IPS-18c (cell line): ENCODE results near the gene ITPRID2.
"Not testable (repeated sequence)": the region's sequence is repeated elsewhere in the genome, so short reads cannot be mapped to it uniquely, and the experiment has no call there.

Experiments
- H3K4me3 ChIP-seq: 2 replicates; pipeline ENCODE4 v1.7.0; 2013; ENCODE audit warnings: low read depth, mild to moderate bottlenecking, low read length, moderate library complexity; ENCODE audit not compliant: insufficient read depth
- H3K9me3 ChIP-seq: one replicate; pipeline ENCODE4 v1.6.1; 2013; ENCODE audit warnings: mild to moderate bottlenecking, low read length, moderate library complexity; ENCODE audit not compliant: control insufficient read depth, insufficient read depth

ITPRID2 gene

DNA sequence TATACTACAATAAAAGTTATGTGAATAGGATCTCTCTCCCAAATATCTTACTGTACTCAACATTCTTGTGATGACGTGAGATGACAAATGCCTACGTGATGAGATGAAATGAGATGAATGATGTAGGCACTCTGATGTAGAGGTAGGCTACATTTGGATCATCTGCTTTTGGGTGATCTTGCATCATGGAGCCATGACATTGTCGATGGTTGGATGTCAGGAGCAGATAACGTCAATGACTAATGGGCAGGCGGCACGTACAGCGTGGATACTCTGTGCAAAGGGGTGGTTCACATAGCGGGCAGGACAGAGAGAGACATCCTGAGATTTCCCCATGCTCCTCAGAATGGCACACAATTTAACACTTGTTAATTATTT, 53.4 kb downstream of the ITPRID2 start:
- Histone ChIP-seq H3K4me3 (no peak overlapping the region), H3K9me3 (peaks cover 2% of the 10 kb centered on the region)

DNA sequence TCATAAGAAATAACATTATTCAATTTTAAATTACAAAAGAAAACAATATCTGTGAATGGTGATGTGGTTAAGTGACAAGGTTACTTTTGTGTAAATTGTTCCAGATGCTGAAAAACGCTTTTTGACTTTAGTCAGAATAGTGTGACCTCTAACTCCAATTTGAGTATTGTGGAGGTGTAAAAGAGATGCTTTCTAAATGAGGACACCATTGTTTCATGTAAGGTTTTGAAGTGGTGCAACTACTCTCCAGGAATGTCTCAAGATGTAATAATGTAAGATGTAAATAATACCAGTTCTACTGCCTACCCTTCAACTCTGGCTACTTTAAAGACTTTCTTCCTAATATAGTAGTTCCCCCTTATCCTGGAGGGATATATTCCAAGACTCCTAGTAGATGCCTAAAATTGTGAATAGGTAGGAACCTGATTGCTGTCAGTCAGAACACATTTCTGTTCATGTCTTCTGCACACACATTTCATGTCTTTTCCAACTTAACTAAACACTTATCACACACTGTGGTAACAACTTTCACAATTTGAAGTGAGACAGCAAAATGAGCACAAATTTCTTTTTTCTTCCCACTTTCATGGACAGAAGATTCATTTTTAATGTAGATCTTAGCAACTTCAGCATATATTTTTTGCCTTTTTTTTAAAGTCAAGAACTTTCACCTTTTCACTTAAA, 55.1 kb downstream of the ITPRID2 start:
- Histone ChIP-seq H3K9me3 (peaks cover 2% of the 10 kb centered on the region), H3K4me3 (no peak overlapping the region)

DNA sequence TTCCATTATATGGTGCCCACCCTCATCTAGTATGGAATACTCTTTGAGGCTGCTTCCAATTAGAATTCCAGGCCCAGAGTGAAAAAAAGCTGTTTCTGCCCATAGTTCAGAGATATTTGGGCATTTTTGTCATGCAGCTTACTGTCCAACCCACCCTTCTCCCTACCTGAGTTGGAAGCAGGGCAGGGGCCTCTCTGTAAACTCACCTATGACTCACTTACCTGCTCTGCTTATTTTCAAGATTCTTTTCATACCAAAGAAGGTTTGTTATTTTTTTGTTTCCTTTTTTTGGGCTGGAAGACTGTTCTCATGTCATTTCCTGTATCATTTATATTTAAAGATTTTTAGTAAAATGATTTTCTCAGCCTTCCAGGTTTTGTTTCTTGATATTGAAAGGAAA, 55.7 kb downstream of the ITPRID2 start:
- Histone ChIP-seq H3K4me3 (no peak overlapping the region), H3K9me3 (no peaks in the 10 kb centered on the region)

DNA sequence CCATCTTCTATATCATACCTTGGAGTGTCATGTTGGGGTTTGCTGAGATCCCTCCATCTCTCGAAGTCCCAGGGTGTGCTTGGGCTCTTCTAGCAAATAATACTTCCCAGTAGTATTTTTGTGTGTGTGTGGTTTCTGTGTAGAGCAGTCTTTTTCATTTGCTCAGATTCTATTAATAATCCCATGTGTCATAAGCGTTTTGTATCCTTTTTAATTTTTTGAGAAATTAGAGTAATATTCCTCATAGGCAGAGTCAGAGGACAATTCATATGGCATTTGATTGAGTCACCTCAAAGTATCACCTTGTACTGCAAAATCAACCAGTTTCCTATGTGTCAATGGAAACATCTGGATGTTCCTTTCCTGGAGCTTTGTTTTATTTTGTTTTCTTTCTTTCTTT, 56.7 kb downstream of the ITPRID2 start:
- Histone ChIP-seq H3K4me3 (no peak overlapping the region), H3K9me3 (no peaks in the 10 kb centered on the region)

DNA sequence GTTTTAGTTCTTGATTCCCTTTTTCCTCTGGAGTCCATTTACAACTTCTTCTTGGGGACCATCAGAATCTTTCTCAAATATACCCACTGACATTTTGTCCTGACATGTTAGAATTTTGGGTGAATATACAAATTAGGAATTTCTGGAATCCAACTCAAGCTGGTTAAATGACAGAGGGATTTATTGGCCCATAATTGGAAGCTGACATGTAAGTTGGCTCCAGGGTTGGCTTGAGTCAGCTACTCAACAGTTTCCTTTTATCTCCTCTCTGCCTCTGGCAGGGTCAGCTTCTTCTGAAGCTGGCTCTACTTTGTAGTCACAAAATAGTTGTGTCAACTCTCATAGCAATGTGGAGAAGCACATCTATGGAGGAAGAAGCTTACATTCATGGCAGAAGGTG, 57.5 kb downstream of the ITPRID2 start:
- Histone ChIP-seq H3K4me3 (no peak overlapping the region), H3K9me3 (no peaks in the 10 kb centered on the region)

DNA sequence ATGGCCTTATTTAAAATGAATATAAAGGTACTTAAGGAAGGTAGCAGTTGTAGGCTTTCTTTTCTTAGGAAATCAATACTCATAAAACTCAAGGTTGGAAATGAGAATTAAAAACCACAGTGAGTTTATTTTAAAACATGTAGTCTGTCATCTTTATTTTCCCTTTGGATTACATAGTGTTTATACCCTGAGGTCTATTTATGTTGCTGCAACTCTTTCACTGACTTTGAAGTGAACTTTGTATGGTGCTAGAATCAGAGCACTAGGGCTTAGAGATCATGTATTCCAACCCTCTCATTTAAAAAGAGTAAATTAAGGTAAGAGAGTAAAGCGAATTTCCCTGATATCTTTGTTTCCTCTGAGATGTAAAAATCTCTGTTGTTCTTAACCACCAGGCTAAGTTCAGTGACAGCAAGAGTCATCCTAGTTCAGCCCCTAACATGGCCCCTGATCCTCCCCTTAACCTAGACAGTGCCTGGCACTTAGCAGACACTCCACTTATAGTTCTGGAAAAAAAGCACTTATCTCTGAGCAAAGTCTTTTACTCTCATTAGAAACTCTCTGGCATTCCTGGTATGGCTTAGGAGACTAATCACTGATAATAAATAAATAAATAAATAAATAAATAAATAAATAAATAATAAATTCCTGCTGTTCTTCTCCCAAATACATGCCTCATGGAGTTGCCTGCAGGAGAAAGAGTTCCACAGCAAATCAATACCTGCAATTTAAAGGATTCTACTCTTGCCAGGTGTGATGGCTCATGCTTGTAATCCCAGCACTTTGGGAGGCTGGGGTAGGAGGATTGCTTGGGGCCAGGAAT, 61.1 kb downstream of the ITPRID2 start:
- no peaks in the 10 kb centered on the region for H3K9me3 ChIP-seq
- no peak overlapping the region for H3K4me3 ChIP-seq

DNA sequence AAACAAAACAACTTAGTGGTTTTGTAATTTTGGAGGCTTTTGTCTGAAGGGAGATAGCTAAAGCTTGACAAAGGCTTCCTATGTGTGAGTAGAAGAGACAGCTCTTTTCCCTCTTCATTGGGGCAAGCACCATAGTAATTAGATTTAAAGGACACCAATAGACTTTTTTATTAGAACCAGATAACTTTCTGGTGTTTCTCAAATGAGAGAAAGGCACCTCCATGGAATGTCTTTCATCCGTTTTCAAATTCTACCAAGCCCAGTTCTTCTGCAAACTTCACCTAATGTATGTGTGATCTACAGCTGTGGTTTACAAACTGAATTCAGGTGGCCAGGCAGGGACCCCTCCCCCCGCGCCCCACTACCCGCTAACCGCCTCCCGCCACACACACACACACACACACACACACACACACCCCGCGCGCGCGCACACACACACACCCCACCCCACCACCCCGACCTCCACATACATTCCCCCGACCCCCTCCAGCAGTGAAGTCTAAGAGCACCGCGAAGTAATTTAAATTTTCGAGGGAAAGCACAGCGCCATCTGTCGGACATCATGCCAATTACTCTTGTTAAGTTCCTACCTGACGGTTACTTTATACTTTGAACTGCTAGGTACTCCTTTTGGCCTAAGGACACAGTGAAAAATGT, 62.5 kb downstream of the ITPRID2 start:
- H3K4me3 ChIP-seq = peak overlapping the region; percentile 36

DNA sequence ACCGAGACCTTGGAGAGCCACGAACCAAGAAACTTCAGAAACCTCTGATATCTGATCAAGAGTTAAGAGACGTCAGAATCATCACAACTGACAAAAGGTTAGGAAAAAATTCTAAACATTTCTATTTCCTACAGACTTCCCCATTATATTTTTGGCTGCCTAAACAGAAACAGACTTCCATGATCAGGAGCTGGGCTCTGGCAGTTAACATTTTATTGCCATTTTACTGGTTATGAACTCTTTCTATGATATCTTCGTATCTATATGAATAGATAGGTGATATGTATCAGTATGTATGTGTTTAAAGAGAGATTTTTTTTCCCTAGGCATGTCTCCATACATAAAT, 63.0 kb downstream of the ITPRID2 start:
- Histone ChIP-seq H3K9me3 (no peaks in the 10 kb centered on the region), H3K4me3 (no peak overlapping the region)

More for the DNA sequence above, 62.5 kb downstream of the ITPRID2 start:
- no peaks in the 10 kb centered on the region for H3K9me3 ChIP-seq

DNA sequence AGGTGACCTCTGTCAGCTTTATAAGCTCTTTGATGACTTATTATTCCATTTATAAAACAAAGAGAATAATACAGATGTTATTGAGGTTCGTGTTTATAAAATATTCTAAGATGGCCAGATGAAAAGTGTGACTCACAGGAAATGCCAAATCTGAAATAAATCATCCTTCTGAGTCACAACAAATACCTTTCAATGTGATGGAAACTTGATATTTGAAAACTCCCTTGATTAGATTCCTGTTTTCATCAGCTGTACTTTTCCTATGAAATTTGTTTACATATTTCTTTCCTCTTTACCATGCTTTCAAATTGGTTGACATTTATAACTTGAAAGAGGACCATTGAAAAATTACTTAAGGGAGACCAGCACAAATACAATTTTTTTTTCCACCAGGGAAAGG, 63.5 kb downstream of the ITPRID2 start:
- Histone ChIP-seq H3K9me3 (no peaks in the 10 kb centered on the region), H3K4me3 (no peak overlapping the region)

DNA sequence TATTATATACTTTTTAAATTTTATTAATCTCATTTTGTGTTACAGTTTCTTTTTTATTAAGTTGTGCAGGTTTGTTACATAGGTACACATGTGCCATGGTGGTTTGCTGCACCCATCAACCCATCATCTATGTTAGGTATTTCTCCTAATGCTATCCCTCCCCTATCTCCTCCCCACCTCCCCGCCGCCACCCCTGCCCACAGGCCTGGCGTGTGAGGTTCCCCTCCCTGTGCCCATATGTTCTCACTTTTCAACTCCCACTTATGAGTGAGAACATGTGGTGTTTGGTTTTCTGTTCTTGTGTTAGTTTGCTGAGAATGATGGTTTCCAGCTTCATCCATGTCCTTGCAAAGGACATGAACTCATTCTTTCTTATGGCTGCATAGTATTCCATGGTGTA, 64.3 kb downstream of the ITPRID2 start:
- H3K9me3 ChIP-seq, H3K4me3 ChIP-seq: not testable (repeated sequence)

DNA sequence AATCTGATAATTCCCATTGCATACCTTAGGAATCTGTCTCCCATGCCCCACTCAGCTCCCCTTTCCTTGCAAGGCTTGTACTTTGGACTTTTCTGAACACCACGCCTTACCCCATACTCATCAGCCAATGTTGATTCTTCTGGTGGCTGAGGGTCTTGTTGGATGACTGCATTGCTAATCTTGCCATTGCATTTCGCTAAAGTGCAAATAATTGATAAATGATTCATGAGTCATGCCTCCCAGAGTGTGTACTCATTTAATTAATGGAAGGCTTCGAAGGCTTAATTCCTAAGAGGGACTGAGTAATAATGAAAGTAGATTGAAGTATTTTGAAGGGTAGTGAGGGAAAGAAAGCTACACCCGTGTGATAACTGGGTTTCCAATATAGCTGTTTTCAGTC, 66.1 kb downstream of the ITPRID2 start:
- Histone ChIP-seq H3K9me3 (no peaks in the 10 kb centered on the region), H3K4me3 (no peak overlapping the region)

DNA sequence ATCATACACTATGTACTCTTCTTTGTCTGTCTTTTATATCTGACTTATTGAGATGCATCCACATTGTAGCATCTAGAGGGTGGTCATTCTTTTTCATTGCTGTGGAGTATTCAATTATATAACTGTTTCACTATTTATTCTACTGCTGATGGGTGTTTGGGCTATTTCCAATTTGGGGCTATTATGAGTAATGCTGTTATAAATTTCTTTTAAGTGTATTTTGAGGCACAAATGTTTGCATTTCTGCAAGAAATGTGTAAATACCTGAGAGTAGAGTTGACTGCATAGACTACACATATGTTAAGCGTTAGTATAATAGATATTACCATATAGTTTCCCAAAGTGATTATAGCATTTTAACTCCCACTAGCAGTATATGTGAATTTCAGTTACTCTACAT, 67.2 kb downstream of the ITPRID2 start:
- Histone ChIP-seq H3K4me3 (no peak overlapping the region), H3K9me3 (no peaks in the 10 kb centered on the region)

DNA sequence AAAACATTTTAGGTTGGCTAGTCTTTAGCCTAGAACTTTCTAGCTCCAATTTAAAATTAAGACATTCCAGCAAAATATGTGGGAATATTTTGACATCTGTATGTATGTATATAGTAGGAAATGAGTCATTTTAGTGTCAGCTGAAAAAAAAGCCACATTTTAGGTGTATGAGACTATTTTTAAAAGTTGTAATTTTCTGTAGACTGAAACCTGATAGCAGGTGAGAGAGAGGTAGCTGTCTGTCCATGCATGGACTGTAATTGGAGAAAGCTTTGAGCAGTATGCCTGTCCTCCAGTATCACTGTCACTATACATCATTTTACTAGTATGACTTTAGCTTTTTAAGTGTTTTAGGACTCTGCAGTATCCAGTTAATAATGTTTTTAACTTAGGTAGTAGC, 68.0 kb downstream of the ITPRID2 start:
- no peaks in the 10 kb centered on the region for H3K9me3 ChIP-seq

DNA sequence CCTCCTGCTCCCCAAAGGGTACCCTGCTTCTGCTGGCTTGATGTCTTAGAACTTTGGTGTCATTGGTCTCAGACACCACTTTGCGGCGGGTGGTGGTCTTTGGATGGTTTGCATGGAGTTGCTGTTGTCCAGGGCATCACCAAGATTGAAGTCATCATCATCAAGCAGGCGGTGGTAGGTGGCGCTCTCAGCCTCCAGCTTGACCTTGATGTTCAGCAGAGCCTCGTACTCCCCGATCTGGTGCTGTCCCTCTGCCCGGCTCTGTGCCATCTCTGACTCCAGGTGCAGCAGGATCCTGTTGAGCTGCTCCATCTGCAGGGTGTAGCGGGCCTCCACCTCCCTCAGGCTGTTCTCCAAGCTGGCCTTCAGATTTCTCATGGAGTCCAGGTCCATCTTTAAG, 69.6 kb downstream of the ITPRID2 start:
- H3K4me3 ChIP-seq, H3K9me3 ChIP-seq: not testable (repeated sequence)

More for the DNA sequence above, 68.0 kb downstream of the ITPRID2 start:
- no peak overlapping the region for H3K4me3 ChIP-seq

DNA sequence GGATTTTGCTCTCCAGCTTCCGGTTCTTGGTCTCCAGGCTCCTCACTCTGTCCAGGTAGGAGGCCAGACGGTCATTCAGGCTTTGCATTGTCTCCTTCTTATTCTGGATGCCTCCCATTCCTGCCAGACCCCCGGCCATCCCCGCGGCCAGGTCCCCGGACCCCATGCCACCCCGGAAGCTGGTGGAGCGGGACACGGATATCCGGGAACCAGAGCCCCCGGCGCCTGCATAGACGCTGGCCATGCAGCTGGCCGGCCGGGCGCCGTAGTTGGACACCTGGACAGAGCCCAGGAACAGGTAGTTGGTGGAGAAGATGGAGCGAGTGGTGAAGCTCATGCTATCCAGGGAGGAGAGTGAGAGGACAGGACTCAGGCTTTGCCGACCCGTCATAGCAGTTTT, 70.6 kb downstream of the ITPRID2 start:
- no peaks in the 10 kb centered on the region for H3K9me3 ChIP-seq
- no peak overlapping the region for H3K4me3 ChIP-seq

DNA sequence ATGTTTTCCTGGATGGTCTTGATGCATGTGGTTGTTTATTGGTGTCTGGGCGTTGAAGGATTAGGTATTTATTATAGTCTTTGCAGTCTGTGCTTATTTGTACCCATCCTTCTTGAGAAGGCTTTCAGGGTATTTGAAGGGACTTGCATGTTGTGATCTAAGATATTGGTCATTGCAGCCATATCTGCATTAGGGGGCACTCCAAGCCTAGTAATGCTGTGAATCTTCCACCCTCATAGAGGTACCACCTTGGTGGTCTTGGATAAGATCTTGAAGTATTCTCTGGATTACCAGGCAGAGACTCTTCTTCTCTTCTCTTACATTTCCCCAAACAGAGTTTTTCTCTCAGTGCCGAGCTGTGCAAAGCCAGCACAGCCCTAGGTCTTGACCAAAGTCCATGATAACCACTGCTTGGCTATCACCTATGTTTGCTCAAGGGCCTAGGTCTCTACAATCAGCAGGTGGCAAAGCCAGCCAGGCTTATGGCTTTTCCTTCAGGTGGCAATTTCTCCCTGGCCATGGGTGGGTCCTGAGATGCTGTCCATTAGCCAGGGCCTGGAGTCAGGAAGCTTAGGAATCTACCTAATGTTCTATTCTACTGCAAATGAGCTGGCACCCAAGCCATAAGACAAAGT, 78.7 kb downstream of the ITPRID2 start:
- H3K9me3 ChIP-seq = no peaks in the 10 kb centered on the region

DNA sequence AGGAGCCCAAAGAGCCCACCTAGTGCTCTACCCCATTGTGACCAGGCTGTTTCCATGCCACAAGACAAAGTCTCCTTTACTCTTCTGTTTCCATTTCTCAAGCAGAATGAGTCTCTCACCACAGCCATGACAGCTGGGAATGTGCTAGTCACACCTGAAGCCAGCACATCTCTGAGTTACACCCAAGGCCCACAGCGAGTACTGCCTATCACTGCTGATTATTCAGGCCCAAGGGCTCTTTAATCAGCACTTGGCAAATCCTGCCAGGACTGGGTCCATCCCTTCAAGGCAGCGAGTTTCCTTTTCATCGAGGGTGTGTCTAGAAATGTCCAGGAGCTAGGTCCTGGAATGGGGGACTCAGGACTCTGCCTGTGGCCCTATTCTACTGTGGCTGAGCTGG, 79.5 kb downstream of the ITPRID2 start:
- H3K4me3 ChIP-seq = no peak overlapping the region
- no peaks in the 10 kb centered on the region for H3K9me3 ChIP-seq

More for the DNA sequence above, 78.7 kb downstream of the ITPRID2 start:
- no peak overlapping the region for H3K4me3 ChIP-seq
